ENCODE measurements around the gene COQ9. TPM values are rescaled to one million over a fixed set of nuclear protein-coding genes. Genes with fewer than 3 reads are reported as not detected.
"Not testable (repeated sequence)": the region's sequence is repeated elsewhere in the genome, so short reads cannot be mapped to it uniquely, and the experiment has no call there.

The COQ9 gene
- total RNA-seq, 1 donor, result 40.0 TPM

GRCh38 chr16:57435838-57436237 is 11.4 kb upstream of the COQ9 start:
- DNase-seq (ENCODE audit: low read depth), result no peak
- TF ChIP-seq, protein P1, sequence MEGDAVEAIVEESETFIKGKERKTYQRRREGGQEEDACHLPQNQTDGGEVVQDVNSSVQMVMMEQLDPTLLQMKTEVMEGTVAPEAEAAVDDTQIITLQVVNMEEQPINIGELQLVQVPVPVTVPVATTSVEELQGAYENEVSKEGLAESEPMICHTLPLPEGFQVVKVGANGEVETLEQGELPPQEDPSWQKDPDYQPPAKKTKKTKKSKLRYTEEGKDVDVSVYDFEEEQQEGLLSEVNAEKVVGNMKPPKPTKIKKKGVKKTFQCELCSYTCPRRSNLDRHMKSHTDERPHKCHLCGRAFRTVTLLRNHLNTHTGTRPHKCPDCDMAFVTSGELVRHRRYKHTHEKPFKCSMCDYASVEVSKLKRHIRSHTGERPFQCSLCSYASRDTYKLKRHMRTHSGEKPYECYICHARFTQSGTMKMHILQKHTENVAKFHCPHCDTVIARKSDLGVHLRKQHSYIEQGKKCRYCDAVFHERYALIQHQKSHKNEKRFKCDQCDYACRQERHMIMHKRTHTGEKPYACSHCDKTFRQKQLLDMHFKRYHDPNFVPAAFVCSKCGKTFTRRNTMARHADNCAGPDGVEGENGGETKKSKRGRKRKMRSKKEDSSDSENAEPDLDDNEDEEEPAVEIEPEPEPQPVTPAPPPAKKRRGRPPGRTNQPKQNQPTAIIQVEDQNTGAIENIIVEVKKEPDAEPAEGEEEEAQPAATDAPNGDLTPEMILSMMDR (IDR thresholded peaks at IDR 0.05; ENCODE audit: insufficient read depth, low read length), result no peak
- H3K4me3 ChIP-seq (ENCODE audit: low read depth, low read length), result no peak overlapping the region

- DNase-seq (ENCODE audit: low read depth); H3K4me3 ChIP-seq (ENCODE audit: low read depth, low read length): not testable (repeated sequence)
Observed at GRCh38 chr16:57439947-57440346, 7.3 kb upstream of the COQ9 start.

- DNase-seq (ENCODE audit: low read depth); H3K4me3 ChIP-seq (ENCODE audit: low read depth, low read length): not testable (repeated sequence)
Observed at GRCh38 chr16:57440551-57440950, 6.7 kb upstream of the COQ9 start.

- TF ChIP-seq, protein P1 (IDR thresholded peaks at IDR 0.05; ENCODE audit: insufficient read depth, low read length), result no peak
- DNase-seq (ENCODE audit: low read depth), result peak; percentile 59
Observed at GRCh38 chr16:57444711-57445110, 2.6 kb upstream of the COQ9 start.

GRCh38 chr16:57445510-57445909 is 1.8 kb upstream of the COQ9 start:
- DNase-seq (ENCODE audit: low read depth), result no peak
- TF ChIP-seq, protein P1 (IDR thresholded peaks at IDR 0.05; ENCODE audit: insufficient read depth, low read length), result no peak
- no peak overlapping the region for H3K4me3 ChIP-seq (ENCODE audit: low read depth, low read length)

More at GRCh38 chr16:57444711-57445110, 2.6 kb upstream of the COQ9 start:
- H3K4me3 ChIP-seq (ENCODE audit: low read depth, low read length), result no peak overlapping the region

- DNase-seq (ENCODE audit: low read depth), result peak; percentile 35
- TF ChIP-seq, protein P1 (IDR thresholded peaks at IDR 0.05; ENCODE audit: insufficient read depth, low read length), result no peak
- peak overlapping the region; percentile 97 for H3K4me3 ChIP-seq (ENCODE audit: low read depth, low read length)
Observed at GRCh38 chr16:57446531-57447185, 621 bp upstream of the COQ9 start.

DNA sequence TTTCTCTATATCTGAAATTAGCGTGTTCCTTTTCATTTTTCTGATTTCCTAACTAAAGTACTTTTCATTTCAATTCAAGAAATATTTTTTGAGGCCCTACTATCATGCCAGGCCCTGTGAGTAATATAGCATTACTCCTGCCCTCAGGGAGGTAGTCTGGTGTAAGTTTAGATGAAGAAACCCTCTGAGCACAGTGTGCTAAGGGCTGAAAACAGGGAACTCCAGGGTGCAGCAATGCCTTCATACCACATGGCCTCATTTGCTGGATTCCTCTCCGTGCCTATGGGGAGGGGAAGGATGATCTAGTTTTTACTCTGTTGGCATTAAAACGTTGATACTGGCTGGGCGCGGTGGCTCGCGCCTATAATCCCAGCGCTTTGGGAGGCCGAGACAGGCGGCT is 4.7 kb downstream of the COQ9 start:
- no peak for DNase-seq (ENCODE audit: low read depth)
- no peak overlapping the region for H3K4me3 ChIP-seq (ENCODE audit: low read depth, low read length)
- TF ChIP-seq, protein P1 (IDR thresholded peaks at IDR 0.05; ENCODE audit: insufficient read depth, low read length), result no peak
